DMS114 treated with DMSO at 0.1 percent for 48 hours (cell line): ENCODE measurements around the gene KLRK1.
"Not testable (repeated sequence)": the region's sequence is repeated elsewhere in the genome, so short reads cannot be mapped to it uniquely, and the experiment has no call there.

Experiments used
- DNase-seq: peaks from one replicate; lab custom pipeline; 2025; ENCODE audit not compliant: unreplicated experiment; lab: John Stamatoyannopoulos, UW

KLRK1 gene

GRCh38 chr12:10362828-10363657 is 26.8 kb downstream of the KLRK1 start:
- DNase-seq, result no peak

GRCh38 chr12:10362325-10362724 is 27.5 kb downstream of the KLRK1 start:
- no peak for DNase-seq

GRCh38 chr12:10361622-10362021 is 28.2 kb downstream of the KLRK1 start:
- no peak for DNase-seq

- DNase-seq, result no peak
These were observed 28.8 kb downstream of the KLRK1 start for GRCh38 chr12:10361084-10361483.

- DNase-seq, result no peak
These were observed 30.9 kb downstream of the KLRK1 start for GRCh38 chr12:10358969-10359368.

- DNase-seq, result no peak
These were observed 31.7 kb downstream of the KLRK1 start for GRCh38 chr12:10358131-10358530.

- no peak for DNase-seq
These were observed 35.3 kb downstream of the KLRK1 start for GRCh38 chr12:10354502-10354901.

- no peak for DNase-seq
These were observed 35.8 kb downstream of the KLRK1 start for GRCh38 chr12:10354071-10354470.

GRCh38 chr12:10351457-10351856 is 38.4 kb downstream of the KLRK1 start:
- not testable (repeated sequence) for DNase-seq

GRCh38 chr12:10341892-10342509 is 47.8 kb downstream of the KLRK1 start:
- DNase-seq, result no peak

- DNase-seq, result not testable (repeated sequence)
These were observed 48.9 kb downstream of the KLRK1 start for GRCh38 chr12:10340946-10341345.

GRCh38 chr12:10339053-10339840 is 50.6 kb downstream of the KLRK1 start:
- no peak for DNase-seq

- DNase-seq, result not testable (repeated sequence)
These were observed 51.4 kb downstream of the KLRK1 start for GRCh38 chr12:10338470-10338869.

GRCh38 chr12:10336196-10336595 is 53.6 kb downstream of the KLRK1 start:
- not testable (repeated sequence) for DNase-seq

GRCh38 chr12:10331642-10332239 is 58.1 kb downstream of the KLRK1 start:
- DNase-seq, result peak; percentile 69

- not testable (repeated sequence) for DNase-seq
These were observed 61.1 kb downstream of the KLRK1 start for GRCh38 chr12:10328691-10329090.
